Ishikawa (cell line): ENCODE data around the gene NFIX.

Source experiments
- CEBPB ChIP-seq: IDR thresholded peaks from 2 replicates; pipeline ENCODE4 v1.6.1; 2012
- CREB1 ChIP-seq: IDR thresholded peaks from 2 replicates; pipeline ENCODE4 v1.6.1; 2012; ENCODE audit warnings: low read depth
- EGR1 ChIP-seq: IDR thresholded peaks from 2 replicates; pipeline ENCODE4 v1.6.1; 2012
- EP300 ChIP-seq: IDR thresholded peaks from 2 replicates; pipeline ENCODE4 v1.6.1; 2012; ENCODE audit warnings: borderline replicate concordance
- FOXM1 ChIP-seq: IDR thresholded peaks from 2 replicates; pipeline ENCODE4 v1.6.1; 2012; ENCODE audit warnings: low read depth, borderline replicate concordance
- MAX ChIP-seq: IDR thresholded peaks from 2 replicates; pipeline ENCODE4 v1.6.1; 2012
- NFIC ChIP-seq: IDR thresholded peaks from 2 replicates; pipeline ENCODE4 v1.6.1; 2012
- RAD21 ChIP-seq: IDR thresholded peaks from 2 replicates; pipeline ENCODE4 v1.6.1; 2012; ENCODE audit warnings: low read depth
- TAF1 ChIP-seq: IDR thresholded peaks from 2 replicates; pipeline ENCODE4 v1.6.1; 2012; ENCODE audit warnings: low read depth, mild to moderate bottlenecking
- TCF12 ChIP-seq: IDR thresholded peaks from 2 replicates; pipeline ENCODE4 v1.6.1; 2012; ENCODE audit warnings: low read depth
- TEAD4 ChIP-seq: IDR thresholded peaks from 2 replicates; pipeline ENCODE4 v1.6.1; 2012
- USF1 ChIP-seq: IDR thresholded peaks from 2 replicates; pipeline ENCODE4 v1.6.1; 2012
- YY1 ChIP-seq: IDR thresholded peaks from 2 replicates; pipeline ENCODE4 v1.6.1; 2012; ENCODE audit warnings: low read depth
- ZBTB7A ChIP-seq: IDR thresholded peaks from 2 replicates; pipeline ENCODE4 v1.6.1; 2012; ENCODE audit warnings: low read depth
- TF ChIP-seq, protein P1 (sequence below): IDR thresholded peaks from 2 replicates; pipeline ENCODE4 v1.6.1; 2012; ENCODE audit warnings: low read depth, mild to moderate bottlenecking

Gene NFIX

DNA sequence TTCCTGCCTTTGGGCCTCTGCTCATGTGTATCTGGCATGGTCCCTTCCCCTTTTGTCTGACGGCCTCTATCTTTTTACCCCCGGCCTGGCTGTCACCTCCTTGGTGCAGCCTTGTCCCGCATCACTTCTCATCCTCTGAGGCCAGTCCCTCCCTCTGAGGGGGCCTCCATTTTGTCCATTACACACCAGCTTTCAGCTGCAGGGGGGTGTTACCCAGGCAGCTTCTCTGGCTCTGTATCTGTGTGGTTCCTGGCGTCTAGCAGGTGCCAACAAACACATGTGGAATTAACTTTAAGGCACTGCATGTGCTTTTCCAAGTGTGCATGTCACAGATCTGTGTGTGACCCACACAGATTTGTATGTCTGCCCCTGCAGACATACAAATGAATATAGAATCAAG, 55.0 kb downstream of the NFIX start:
- TF ChIP-seq TCF12, result no peak
- no peak for TF ChIP-seq EP300
- TF ChIP-seq TEAD4, result no peak
- no peak for TF ChIP-seq NFIC
- no peak for TF ChIP-seq YY1
- TF ChIP-seq ZBTB7A, result no peak
- TF ChIP-seq CEBPB, result no peak
- TF ChIP-seq MAX, result no peak
- TF ChIP-seq, protein P1, sequence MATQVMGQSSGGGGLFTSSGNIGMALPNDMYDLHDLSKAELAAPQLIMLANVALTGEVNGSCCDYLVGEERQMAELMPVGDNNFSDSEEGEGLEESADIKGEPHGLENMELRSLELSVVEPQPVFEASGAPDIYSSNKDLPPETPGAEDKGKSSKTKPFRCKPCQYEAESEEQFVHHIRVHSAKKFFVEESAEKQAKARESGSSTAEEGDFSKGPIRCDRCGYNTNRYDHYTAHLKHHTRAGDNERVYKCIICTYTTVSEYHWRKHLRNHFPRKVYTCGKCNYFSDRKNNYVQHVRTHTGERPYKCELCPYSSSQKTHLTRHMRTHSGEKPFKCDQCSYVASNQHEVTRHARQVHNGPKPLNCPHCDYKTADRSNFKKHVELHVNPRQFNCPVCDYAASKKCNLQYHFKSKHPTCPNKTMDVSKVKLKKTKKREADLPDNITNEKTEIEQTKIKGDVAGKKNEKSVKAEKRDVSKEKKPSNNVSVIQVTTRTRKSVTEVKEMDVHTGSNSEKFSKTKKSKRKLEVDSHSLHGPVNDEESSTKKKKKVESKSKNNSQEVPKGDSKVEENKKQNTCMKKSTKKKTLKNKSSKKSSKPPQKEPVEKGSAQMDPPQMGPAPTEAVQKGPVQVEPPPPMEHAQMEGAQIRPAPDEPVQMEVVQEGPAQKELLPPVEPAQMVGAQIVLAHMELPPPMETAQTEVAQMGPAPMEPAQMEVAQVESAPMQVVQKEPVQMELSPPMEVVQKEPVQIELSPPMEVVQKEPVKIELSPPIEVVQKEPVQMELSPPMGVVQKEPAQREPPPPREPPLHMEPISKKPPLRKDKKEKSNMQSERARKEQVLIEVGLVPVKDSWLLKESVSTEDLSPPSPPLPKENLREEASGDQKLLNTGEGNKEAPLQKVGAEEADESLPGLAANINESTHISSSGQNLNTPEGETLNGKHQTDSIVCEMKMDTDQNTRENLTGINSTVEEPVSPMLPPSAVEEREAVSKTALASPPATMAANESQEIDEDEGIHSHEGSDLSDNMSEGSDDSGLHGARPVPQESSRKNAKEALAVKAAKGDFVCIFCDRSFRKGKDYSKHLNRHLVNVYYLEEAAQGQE, result no peak
- TF ChIP-seq FOXM1, result no peak
- no peak for TF ChIP-seq RAD21
- TF ChIP-seq USF1, result no peak
- no peak for TF ChIP-seq TAF1
- TF ChIP-seq EGR1, result no peak
- TF ChIP-seq CREB1, result no peak

- TF ChIP-seq CEBPB (no peak), FOXM1 (0 out of 2 replicates have a peak, but pooled peaks have one; percentile 23), NFIC (peak; percentile 75), MAX (peak; percentile 62), CREB1 (no peak), TEAD4 (peak; percentile 44; the same call in 1 of the 2 replicates), USF1 (peak; percentile 60), ZBTB7A (0 out of 2 replicates have a peak, but pooled peaks have one; percentile 2), TCF12 (peak; percentile 82), EP300 (peak; percentile 65), YY1 (no peak), EGR1 (0 out of 2 replicates have a peak, but pooled peaks have one; percentile 22)
- TF ChIP-seq, protein P1, result no peak
These were observed 56.4 kb downstream of the NFIX start for GRCh38 chr19:13051557-13052165.

GRCh38 chr19:13052447-13053175, 57.3 kb downstream of the NFIX start:
- TF ChIP-seq TCF12 (no peak), CEBPB (no peak), YY1 (no peak), EP300 (no peak), TAF1 (no peak), CREB1 (no peak), FOXM1 (no peak), USF1 (no peak), RAD21 (no peak)
- TF ChIP-seq, protein P1, result no peak
